HG03280 (cell line): ENCODE data around the gene CHRD.
"Not testable (repeated sequence)": the region's sequence is repeated elsewhere in the genome, so short reads cannot be mapped to it uniquely, and the experiment has no call there.

ENCODE experiments used
- ATAC-seq: cut with Tn5 transposase; IDR thresholded peaks from one replicate; pipeline ENCODE4 v1.9.1; 2021; ENCODE audit warnings: mild to moderate bottlenecking, moderate library complexity; ENCODE audit not compliant: unreplicated experiment

CHRD gene

GRCh38 chr3:184379358-184380184 is at the start of gene CHRD:
Gene CHRD, plus strand, starts transcription at chr3:184380054. Its CDS starts 265 bp downstream, at chr3:184380319.
- no peak for ATAC-seq

- ATAC-seq: no peak
Observed at GRCh38 chr3:184332370-184333090, 47.3 kb upstream of the CHRD start.

- ATAC-seq: no peak
Observed at GRCh38 chr3:184333190-184333589, 46.7 kb upstream of the CHRD start.

GRCh38 chr3:184333700-184334099 is 46.2 kb upstream of the CHRD start:
- no peak for ATAC-seq

- no peak for ATAC-seq
Observed at GRCh38 chr3:184334470-184335158, 45.2 kb upstream of the CHRD start.

GRCh38 chr3:184335291-184335660 is 44.6 kb upstream of the CHRD start:
- ATAC-seq: no peak

GRCh38 chr3:184335661-184336546 is 44.0 kb upstream of the CHRD start:
- ATAC-seq: peak; percentile 84

- no peak for ATAC-seq
Observed at GRCh38 chr3:184336547-184337398, 43.1 kb upstream of the CHRD start.

- no peak for ATAC-seq
Observed at GRCh38 chr3:184337399-184337714, 42.5 kb upstream of the CHRD start, which contains the start of gene FAM131A. Gene FAM131A, plus strand, starts transcription at chr3:184337600. Its CDS starts 31 bp downstream, at chr3:184337631.

- no peak for ATAC-seq
Observed at GRCh38 chr3:184337981-184338380, 41.9 kb upstream of the CHRD start.

GRCh38 chr3:184338511-184338945 is 41.3 kb upstream of the CHRD start:
- no peak for ATAC-seq

- ATAC-seq: no peak
Observed at GRCh38 chr3:184339001-184339400, 40.9 kb upstream of the CHRD start.

GRCh38 chr3:184339451-184340135 is 40.3 kb upstream of the CHRD start:
- not testable (repeated sequence) for ATAC-seq

- no peak for ATAC-seq
Observed at GRCh38 chr3:184341925-184342324, 37.9 kb upstream of the CHRD start.

- ATAC-seq: no peak
Observed at GRCh38 chr3:184343200-184343876, 36.5 kb upstream of the CHRD start.

GRCh38 chr3:184344579-184345316 is 35.1 kb upstream of the CHRD start:
- ATAC-seq: no peak

- ATAC-seq: no peak
Observed at GRCh38 chr3:184345317-184346144, 34.3 kb upstream of the CHRD start.
